Measurements from ENCODE around the gene SMAD4. TPM values are rescaled to one million over a fixed set of nuclear protein-coding genes. Genes with fewer than 3 reads are reported as not detected.

Gene SMAD4
- total RNA-seq, 1 donor = 110 TPM

- H3K4me3 ChIP-seq (ENCODE audit: low read depth, low read length) = no peak overlapping the region
- DNase-seq (ENCODE audit: low read depth) = no peak
- no peak for TF ChIP-seq CTCF (IDR thresholded peaks at IDR 0.05; ENCODE audit: insufficient read depth, low read depth, low read length)
These were observed 91.5 kb downstream of the SMAD4 start for GRCh38 chr18:51121597-51121857.

- H3K4me3 ChIP-seq (ENCODE audit: low read depth, low read length) = no peak overlapping the region
- DNase-seq (ENCODE audit: low read depth) = no peak
- no peak for TF ChIP-seq CTCF (IDR thresholded peaks at IDR 0.05; ENCODE audit: insufficient read depth, low read depth, low read length)
These were observed 92.4 kb downstream of the SMAD4 start for GRCh38 chr18:51122266-51123045.

- DNase-seq (ENCODE audit: low read depth) = no peak
- H3K4me3 ChIP-seq (ENCODE audit: low read depth, low read length) = no peak overlapping the region
- TF ChIP-seq CTCF (IDR thresholded peaks at IDR 0.05; ENCODE audit: insufficient read depth, low read depth, low read length) = no peak
These were observed 93.0 kb downstream of the SMAD4 start for GRCh38 chr18:51123046-51123395.

- no peak for TF ChIP-seq CTCF (IDR thresholded peaks at IDR 0.05; ENCODE audit: insufficient read depth, low read depth, low read length)
- no peak overlapping the region for H3K4me3 ChIP-seq (ENCODE audit: low read depth, low read length)
These were observed 93.5 kb downstream of the SMAD4 start for GRCh38 chr18:51123481-51123880.

GRCh38 chr18:51123936-51124486 lies 94.0 kb downstream of the SMAD4 start:
- TF ChIP-seq CTCF (IDR thresholded peaks at IDR 0.05; ENCODE audit: insufficient read depth, low read depth, low read length) = no peak
- H3K4me3 ChIP-seq (ENCODE audit: low read depth, low read length) = no peak overlapping the region
- no peak for DNase-seq (ENCODE audit: low read depth)

More at GRCh38 chr18:51123481-51123880, 93.5 kb downstream of the SMAD4 start:
- no peak for DNase-seq (ENCODE audit: low read depth)

GRCh38 chr18:51125976-51126375 lies 96.0 kb downstream of the SMAD4 start:
- TF ChIP-seq CTCF (IDR thresholded peaks at IDR 0.05; ENCODE audit: insufficient read depth, low read depth, low read length) = no peak
- DNase-seq (ENCODE audit: low read depth) = no peak
- H3K4me3 ChIP-seq (ENCODE audit: low read depth, low read length) = no peak overlapping the region

- H3K4me3 ChIP-seq (ENCODE audit: low read depth, low read length) = no peak overlapping the region
- TF ChIP-seq CTCF (IDR thresholded peaks at IDR 0.05; ENCODE audit: insufficient read depth, low read depth, low read length) = no peak
- DNase-seq (ENCODE audit: low read depth) = no peak
These were observed 97.7 kb downstream of the SMAD4 start for GRCh38 chr18:51127664-51128063.
